ENCODE data around the gene S100A14.

DNA sequence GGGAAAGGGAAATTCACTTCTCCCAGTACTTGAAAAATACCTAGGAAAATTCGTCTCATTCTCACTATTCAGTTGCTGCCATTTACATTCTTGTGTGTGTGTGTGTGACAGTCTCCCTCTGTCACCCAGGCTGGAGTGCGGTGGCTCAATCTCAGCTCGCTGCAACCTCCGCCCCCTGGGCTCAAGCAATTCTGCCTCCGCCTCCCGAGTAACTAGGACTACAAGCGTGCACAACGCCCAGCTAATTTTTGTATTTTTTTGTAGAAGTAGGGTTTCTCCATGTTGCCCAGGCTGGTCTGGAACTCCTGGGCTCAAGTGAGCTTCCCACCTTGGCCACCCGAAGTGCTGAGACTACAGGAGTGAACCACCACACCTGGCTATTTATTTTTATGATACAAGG, 43.5 kb upstream of the S100A14 start:
- no peak for TF ChIP-seq POLR2A (IDR thresholded peaks at IDR 0.05)
- TF ChIP-seq, protein P1, sequence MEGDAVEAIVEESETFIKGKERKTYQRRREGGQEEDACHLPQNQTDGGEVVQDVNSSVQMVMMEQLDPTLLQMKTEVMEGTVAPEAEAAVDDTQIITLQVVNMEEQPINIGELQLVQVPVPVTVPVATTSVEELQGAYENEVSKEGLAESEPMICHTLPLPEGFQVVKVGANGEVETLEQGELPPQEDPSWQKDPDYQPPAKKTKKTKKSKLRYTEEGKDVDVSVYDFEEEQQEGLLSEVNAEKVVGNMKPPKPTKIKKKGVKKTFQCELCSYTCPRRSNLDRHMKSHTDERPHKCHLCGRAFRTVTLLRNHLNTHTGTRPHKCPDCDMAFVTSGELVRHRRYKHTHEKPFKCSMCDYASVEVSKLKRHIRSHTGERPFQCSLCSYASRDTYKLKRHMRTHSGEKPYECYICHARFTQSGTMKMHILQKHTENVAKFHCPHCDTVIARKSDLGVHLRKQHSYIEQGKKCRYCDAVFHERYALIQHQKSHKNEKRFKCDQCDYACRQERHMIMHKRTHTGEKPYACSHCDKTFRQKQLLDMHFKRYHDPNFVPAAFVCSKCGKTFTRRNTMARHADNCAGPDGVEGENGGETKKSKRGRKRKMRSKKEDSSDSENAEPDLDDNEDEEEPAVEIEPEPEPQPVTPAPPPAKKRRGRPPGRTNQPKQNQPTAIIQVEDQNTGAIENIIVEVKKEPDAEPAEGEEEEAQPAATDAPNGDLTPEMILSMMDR (IDR thresholded peaks at IDR 0.05): no peak

All from Peyer's patch (tissue), 4 donors.